IPS-18c (cell line): ENCODE data around the gene CPN2.

Experiments used
- H3K4me3 ChIP-seq: 2 replicates; pipeline ENCODE4 v1.7.0; 2013; ENCODE audit warnings: low read depth, mild to moderate bottlenecking, low read length, moderate library complexity; ENCODE audit not compliant: insufficient read depth
- H3K9me3 ChIP-seq: one replicate; pipeline ENCODE4 v1.6.1; 2013; ENCODE audit warnings: mild to moderate bottlenecking, low read length, moderate library complexity; ENCODE audit not compliant: control insufficient read depth, insufficient read depth

The CPN2 gene

DNA sequence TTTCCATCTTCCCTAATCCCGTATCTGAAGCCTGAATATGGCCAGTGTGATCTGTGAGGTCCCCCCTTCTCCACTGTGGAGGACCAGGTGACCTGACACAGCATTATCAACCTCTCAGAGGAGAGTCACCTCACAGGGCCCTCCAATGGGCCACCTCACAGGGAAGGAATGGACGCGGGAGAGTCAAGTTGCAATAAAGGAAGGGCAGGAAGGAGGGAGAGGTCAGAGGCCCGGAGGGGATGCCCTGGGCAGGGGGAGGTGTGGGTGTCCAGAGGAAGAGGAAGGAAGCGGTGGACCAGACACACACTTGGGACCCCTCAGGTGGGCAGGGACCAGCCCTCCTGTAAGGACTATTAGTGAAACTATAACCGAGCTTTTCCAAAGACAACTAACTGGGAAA, 33.0 kb upstream of the CPN2 start:
- no peak overlapping the region for H3K4me3 ChIP-seq
- H3K9me3 ChIP-seq, result no peaks in the 10 kb centered on the region

DNA sequence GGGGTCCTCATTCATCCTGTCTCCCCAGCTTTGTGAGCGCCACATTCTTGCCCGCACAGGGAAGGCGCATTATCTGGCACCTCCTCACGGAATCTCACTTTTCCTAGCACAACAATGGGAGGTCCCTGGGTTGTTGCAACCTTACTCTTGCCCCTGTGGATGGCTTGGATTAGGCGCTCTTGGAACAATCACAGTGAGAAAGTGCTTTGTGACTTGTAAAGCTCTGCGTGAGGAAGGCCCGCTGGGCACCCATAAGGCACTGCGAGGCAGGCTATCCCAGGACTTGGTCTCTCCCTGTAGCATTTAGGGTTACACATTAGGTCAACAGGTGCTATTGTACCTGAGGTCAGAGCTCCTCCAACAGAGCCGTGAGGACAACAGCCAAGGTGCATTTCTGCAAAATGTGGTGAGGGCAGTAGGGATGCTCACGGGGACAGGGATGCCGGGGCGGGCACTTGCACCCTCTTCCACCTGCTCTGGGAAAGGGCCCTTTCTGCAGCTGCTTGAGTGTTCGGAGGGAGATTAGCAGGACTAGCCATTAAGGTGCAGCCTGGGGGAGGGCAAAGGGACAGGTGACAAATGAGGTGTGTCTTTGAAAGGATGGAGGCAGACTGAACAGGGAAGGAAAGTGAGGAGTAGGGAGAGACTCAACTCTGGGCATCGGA, 32.3 kb upstream of the CPN2 start:
- H3K4me3 ChIP-seq, result no peak overlapping the region
- H3K9me3 ChIP-seq, result no peaks in the 10 kb centered on the region

DNA sequence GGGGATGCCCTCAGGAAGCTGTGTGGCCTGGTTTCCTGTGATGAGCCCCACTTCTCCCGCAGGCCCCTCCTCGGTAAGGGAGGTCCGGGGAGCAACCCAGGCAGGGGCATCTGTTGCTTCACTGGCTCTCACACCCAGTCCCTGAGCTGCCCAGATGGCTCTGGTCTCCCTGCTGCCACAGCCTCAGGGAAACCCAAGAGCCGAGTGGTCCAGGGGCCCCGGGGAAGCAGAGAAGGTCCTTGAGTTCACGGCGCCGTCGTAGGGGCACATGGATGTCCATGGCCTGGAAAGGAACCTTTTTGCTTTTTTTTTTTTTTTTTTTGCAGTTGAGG, 31.7 kb upstream of the CPN2 start:
- Histone ChIP-seq H3K9me3 (no peaks in the 10 kb centered on the region), H3K4me3 (no peak overlapping the region)

DNA sequence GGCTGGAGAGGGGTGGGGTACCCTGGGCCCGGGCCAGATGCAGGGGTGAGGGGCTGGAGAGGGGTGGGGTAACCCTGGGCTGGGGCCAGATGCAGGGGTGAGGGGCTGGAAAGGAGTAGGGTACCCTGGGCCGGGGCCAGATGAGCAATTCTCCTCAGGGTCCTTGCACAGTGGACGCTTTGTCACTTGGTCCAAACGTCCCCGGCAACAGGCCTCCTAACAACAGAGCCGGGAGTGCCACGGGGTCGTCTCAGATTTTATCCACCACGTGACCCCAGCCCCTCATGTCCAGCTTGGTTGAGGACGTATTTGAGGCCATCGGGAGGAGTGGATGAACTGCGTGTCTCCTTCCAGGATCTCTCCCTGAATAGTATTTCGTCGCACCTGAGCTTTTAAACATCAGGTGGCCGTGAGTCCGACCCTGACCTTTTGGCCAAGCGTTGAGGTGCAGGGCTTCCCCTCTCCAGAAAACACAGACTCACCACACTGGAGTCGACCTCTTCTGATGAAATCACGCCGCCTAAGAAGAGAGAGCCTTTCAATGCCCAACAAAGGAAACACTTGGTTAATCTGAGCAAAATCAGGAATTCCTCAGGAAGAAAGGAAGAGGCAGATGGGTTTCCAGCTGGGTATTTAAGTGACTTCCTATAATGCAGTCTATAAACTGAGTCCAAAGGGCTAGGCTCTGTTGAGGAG, 31.2 kb upstream of the CPN2 start:
- no peaks in the 10 kb centered on the region for H3K9me3 ChIP-seq
- H3K4me3 ChIP-seq, result no peak overlapping the region

DNA sequence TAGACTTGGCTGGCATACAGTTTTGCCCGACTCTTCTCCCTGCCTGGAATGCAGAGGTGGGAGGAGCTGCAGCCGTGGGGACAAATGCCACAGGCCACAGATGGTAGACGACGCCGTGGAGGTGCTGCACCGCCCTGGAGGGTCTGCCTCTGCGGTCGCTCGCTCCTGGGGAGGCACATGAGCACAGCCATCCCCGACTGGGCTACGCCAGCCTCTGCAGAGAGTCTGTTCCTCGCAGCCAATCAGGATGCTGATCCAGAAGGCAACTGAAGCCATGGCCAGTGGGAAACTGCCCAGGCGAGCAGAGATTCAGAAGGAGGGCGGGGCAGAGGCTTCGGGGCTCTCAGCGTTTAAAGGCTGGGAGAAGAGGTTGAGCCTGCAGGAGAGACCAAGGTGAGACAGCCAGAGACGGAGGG, 30.3 kb upstream of the CPN2 start:
- Histone ChIP-seq H3K9me3 (no peaks in the 10 kb centered on the region), H3K4me3 (no peak overlapping the region)

DNA sequence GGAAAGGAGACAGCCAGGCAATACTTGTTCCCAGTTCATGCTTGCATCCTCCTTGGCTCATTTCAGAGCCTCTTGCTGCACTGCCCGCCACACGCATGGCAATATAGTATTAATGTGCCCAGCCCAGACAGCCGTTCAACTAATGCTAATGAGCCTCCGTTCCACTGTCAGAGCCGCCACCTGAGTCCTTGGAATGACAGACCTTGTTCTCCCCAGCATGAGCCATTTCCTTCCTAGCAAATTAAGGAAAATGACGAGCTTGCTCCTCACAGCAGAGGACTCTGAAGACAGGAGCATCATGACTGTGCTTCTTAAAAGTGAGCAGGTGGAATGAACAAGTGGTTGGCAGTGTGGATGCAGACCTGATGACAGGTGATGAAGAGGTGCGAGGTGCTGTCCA, 29.2 kb upstream of the CPN2 start:
- H3K4me3 ChIP-seq, result no peak overlapping the region
- H3K9me3 ChIP-seq, result no peaks in the 10 kb centered on the region

DNA sequence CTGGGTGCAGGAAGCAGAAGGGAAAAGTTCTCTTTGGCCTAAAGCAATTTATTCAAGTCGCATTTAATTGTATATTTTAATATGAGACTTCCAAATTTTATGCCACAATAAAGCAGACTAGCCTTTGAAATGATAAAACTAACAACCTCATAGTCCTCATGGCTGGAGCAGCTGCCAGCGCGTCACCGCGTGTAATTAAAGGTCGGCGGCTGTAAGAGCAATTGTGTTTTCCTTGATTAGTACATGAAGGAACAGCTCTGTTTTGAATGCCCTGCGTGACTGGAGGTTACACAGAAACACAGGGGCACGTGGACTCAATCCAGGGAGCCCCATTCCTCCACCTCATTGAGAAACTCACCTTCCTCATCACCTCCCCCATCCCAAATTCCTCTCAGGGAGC, 28.5 kb upstream of the CPN2 start:
- H3K4me3 ChIP-seq, result no peak overlapping the region

DNA sequence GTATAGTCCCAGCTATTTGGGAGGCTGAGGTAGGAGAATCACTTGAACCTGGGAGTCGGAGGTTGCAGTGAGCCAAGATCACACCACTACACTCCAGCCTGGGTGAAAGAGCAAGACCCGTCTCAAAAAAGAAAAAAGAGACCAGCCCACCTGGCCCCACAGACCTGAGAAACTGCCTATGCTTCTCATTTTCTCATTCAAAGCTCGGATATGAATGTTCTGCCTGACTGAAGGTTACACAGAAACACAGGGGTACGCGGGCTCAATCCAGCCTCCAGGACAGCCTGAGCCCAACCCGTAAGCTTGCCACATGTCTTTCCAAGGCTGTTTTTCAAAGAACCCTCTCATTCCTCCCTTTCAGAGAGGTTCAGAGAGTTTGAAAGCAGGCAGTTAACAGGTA, 28.1 kb upstream of the CPN2 start:
- Histone ChIP-seq H3K9me3 (no peaks in the 10 kb centered on the region), H3K4me3 (no peak overlapping the region)

More for the DNA sequence above, 28.5 kb upstream of the CPN2 start:
- H3K9me3 ChIP-seq, result no peaks in the 10 kb centered on the region

DNA sequence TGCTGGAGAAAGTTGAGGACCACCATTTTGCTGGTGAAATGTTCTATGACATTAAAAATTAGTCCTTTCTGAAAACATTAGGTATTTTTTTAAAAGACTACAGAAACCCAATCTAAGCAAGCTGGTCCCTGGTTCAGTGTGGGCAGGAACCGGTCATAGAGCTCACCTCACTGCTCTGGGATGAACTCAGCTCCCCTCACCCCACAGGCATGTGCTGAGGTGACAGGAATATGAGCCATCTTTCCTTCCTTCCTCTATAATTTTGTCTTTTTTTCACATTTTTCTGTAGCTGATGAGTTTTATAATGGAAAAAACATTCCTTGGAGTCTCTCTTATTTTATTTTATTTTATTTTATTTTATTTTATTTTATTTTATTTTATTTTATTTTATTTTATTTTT, 26.6 kb upstream of the CPN2 start:
- Histone ChIP-seq H3K9me3 (no peaks in the 10 kb centered on the region), H3K4me3 (no peak overlapping the region)

DNA sequence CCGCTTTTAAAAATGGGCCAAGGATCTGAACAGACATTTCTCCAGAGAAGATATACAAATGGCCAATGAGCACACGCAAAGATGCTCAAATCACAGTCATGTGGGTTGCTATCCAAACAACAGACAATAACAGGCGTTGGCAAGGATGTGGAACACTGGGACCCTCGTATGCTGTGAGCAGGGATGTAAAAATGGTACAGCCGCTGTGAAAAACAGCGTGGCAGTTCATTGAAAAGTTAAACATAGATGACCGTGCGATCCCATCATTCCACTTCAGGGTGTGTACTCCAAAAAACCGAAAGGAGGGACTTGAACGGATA, 25.1 kb upstream of the CPN2 start:
- Histone ChIP-seq H3K4me3 (no peak overlapping the region), H3K9me3 (no peaks in the 10 kb centered on the region)

DNA sequence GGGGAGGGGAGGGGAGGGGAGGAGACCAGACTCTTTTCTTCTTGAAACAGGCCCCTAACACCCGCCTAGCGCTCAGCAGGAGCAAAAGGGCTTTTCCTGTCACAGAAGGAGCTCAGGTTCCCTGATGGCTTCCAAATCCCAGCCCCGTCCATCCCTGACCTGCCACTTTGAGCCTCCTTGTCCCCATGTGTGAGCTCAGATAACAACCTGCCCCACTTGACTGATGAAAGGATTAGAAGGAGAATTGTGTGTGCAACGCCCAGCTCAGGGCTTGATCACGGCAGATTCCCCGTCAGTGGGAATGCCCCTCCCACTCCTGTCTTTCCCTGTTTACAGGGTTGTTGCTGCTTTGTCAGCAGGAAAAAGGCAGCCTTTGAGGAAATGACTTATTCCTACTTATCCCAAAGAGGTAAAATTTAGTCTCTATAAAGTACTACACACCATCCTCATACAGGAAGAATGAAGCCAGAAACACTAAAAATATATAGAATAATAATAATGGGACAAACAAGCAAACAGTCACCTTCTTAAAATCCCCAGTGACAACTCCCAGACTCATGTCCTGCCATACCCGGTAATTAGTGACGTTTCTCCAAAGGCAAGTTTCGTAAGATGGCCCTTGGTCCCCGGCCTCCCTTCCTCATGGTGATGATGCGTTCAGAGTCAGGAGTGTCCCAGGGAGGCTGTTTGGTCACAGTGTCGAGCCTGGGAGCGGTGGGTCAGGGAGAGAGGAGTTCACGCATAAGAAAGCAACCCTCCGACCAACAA, 24.5 kb upstream of the CPN2 start:
- Histone ChIP-seq H3K9me3 (no peaks in the 10 kb centered on the region), H3K4me3 (no peak overlapping the region)

DNA sequence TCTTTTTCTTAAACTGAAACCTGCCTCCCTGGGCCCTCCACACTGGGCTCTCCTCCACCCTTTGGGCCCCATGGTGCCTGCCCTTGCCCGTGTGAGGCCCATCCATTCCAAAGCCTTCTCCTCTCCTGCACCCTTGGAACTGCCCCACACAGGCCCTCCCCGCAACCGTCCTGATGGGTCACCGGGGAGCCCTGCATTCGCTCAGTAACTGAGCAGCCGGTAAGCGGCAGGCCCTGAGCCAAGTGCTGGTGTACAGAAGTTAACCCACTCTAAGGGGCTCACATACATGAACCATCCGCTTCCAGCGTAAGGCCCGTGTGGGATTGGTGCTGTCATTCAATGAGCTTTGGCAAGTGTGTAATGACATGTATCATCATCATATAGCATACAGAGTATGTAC, 23.8 kb upstream of the CPN2 start:
- Histone ChIP-seq H3K4me3 (no peak overlapping the region), H3K9me3 (no peaks in the 10 kb centered on the region)

DNA sequence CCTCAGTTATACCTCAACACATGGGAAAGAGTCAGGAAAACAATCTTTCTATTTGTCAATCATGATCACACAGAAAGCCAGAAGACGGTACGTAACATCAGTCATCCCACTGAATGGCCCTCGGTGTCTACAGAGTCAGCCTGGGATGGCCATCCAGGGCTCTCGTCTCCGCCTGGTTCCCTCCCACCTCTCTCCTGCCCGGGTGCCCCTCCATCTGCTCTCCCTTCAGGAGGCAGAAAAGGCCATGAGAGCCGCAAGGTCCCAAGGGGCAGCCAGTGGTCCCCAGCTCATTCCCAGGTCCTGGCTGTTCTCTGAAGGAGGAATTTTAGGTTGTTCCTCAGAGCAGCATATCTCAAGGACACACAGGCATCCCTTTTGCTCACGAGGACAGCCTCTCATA, 22.8 kb upstream of the CPN2 start:
- H3K9me3 ChIP-seq, result no peaks in the 10 kb centered on the region
- H3K4me3 ChIP-seq, result no peak overlapping the region

DNA sequence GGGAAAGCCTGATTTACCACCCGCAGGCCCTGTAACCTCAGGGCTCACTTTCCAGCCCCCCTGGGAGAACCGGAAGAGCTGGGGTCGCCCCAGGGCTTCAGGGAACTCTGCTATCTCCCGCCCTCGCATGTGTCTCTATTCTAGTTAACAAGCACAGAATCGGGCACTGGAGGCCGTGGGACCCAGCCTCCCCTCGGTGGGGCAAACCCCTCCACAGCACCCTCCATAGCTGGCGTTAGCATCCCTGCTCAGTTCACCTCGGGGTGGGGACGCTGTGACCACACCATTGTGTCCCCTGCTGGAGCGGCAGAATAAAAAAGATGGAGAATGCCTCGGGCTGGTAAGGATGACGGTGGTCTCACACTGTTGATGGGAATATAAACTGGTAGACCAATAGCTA, 21.9 kb upstream of the CPN2 start:
- Histone ChIP-seq H3K9me3 (no peaks in the 10 kb centered on the region), H3K4me3 (no peak overlapping the region)

DNA sequence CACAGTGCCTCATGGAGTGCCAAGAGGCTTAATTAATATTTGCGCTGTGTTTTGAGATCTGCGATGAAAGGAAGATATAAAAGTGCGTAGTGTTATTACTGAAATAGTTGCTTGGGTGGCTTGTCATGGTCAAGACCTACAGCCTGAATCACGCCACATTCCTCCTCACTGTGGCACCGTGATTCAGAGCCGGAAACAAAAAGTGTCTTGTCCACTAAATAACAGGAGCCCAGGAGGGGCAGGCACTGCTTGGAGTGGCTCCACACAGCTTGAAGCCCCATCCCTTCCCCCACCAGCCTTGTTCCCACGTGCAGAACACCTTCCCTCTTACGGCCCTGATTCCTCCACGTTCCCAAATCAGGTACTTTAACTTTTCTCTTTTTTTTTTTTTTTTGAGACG, 19.6 kb upstream of the CPN2 start:
- H3K4me3 ChIP-seq, result no peak overlapping the region
- H3K9me3 ChIP-seq, result no peaks in the 10 kb centered on the region

DNA sequence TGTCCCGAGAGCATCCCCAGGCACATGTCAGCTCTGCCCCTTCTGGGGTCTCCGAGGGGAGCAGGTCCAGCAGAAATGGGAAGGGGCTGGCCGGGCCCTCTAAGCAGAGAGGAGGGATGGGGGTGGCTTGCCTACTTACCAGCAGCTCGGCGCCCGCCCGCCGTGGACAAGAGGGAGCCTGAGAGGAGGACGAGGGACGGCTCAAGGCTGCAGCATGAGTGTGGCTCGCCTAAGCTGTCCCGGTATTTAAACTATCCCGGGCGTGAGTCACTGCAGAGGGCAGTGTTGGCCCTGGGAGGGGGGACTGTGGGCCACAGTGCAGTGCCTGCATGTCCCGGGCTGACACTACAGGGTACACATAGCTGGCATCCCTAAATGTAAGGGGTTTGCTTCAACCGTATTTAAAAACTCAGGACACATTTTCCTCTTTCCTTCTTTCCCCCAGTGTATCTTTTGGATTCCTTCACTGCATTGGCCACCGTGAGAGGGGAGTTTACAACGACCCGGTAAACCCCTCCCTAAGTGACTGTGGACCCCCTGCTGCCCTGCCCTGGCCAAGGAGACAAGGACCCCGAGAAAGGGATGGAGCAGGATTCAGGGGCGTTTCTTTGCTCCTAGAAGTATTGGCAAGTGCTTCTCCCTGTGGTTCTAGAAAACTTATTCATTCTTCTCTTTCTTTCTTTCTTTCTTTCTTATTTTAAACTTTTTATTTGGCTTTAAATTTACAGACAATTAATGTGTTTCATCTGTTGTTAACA, 18.6 kb upstream of the CPN2 start, which contains the start of gene LRRC15:
Gene LRRC15, minus strand, starts transcription at position 222 of the 758 bp plus-strand sequence. CDS start 8,700 bp downstream, outside the sequence.
- no peak within 1 kb of the TSS for H3K4me3 ChIP-seq
- peaks cover under 1% of the 10 kb centered on the region for H3K9me3 ChIP-seq

DNA sequence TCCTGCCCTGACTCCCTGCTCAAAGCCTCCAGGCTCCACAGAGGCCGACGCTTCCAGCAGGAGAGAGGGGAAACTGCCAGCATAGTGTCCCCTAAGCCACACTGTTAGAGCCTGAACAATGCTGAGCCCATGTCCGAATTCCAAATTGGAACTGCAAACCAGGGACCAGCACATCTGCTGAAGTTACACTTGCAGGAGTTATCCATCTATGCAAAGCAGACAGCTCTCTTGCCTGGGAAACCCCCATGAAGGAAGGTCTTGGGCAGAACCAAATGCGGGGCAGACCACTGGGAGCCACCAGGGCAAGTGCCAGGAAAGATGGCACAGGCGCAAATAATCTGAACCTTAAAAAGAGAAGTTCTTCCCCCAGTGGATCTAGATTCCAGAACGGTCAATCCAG, 17.8 kb upstream of the CPN2 start:
- Histone ChIP-seq H3K9me3 (peaks cover 4% of the 10 kb centered on the region), H3K4me3 (no peak overlapping the region)
